ENCODE results near the gene HRAS. TPM values are rescaled to one million over a fixed set of nuclear protein-coding genes. Genes with fewer than 3 reads are reported as not detected.
A peak's percentile ranks its signal among the peaks of the same experiment; 100 is the strongest.

Gene HRAS
- total and polyA plus RNA-seq, 7 donors = 43.6 to 76.2 (median 56.3) TPM

- no peak overlapping the region for H3K4me3 ChIP-seq
- no peak overlapping the region for H3K27ac ChIP-seq
- intact Hi-C loops (cut with DNase I) = loop anchor here (5.0 to 10.0 kb wide), 4 partner anchors 32 to 295 kb away; partner anchors contain the start of genes BET1L (in 1 of the 2), PSMD13 (in 1 of the 2), PTDSS2 (in 1 of the 2) and RIC8A (in 1 of the 2)
- ATAC-seq = no peak
- peaks cover 9 to 79% of the 10 kb centered on the region in 2 donors for H3K36me3 ChIP-seq (ENCODE audit: insufficient read depth in 1 of 2, low read depth in 1 of 2)
- 86 to 88% (median 88%) methylated on average over 23 to 24 of the region's 24 CpGs for WGBS, 3 donors
- H3K9me3 ChIP-seq = no peaks in the 10 kb centered on the region
- TF ChIP-seq CTCF (IDR thresholded peaks at IDR 0.05) = no peak
- peaks cover 14% of the 10 kb centered on the region for H3K4me1 ChIP-seq
- H3K27me3 ChIP-seq (ENCODE audit: insufficient read depth in 3 of 3, low read length in 2 of 3) = no peaks in the 10 kb centered on the region
- peak; percentile 14 to 50 for DNase-seq
Observed at GRCh38 chr11:499201-500076, 35.9 kb downstream of the HRAS start.

- H3K27ac ChIP-seq = no peak overlapping the region
- DNase-seq = peak; percentile 14 to 56
- intact Hi-C loops (cut with DNase I) = no loop called here
- peaks cover 9 to 88% of the 10 kb centered on the region in 2 donors for H3K36me3 ChIP-seq (ENCODE audit: insufficient read depth in 1 of 2, low read depth in 1 of 2)
- no peaks in the 10 kb centered on the region for H3K27me3 ChIP-seq (ENCODE audit: insufficient read depth in 3 of 3, low read length in 2 of 3)
- no peak for TF ChIP-seq CTCF (IDR thresholded peaks at IDR 0.05)
- WGBS, 3 donors = 93 to 96% (median 94%) methylated on average over 35 to 39 of the region's 39 CpGs
- H3K4me1 ChIP-seq = peaks cover 5% of the 10 kb centered on the region
- no peak for ATAC-seq
- no peaks in the 10 kb centered on the region for H3K9me3 ChIP-seq
- no peak overlapping the region for H3K4me3 ChIP-seq
Observed at GRCh38 chr11:498297-499181, 36.8 kb downstream of the HRAS start.

DNA sequence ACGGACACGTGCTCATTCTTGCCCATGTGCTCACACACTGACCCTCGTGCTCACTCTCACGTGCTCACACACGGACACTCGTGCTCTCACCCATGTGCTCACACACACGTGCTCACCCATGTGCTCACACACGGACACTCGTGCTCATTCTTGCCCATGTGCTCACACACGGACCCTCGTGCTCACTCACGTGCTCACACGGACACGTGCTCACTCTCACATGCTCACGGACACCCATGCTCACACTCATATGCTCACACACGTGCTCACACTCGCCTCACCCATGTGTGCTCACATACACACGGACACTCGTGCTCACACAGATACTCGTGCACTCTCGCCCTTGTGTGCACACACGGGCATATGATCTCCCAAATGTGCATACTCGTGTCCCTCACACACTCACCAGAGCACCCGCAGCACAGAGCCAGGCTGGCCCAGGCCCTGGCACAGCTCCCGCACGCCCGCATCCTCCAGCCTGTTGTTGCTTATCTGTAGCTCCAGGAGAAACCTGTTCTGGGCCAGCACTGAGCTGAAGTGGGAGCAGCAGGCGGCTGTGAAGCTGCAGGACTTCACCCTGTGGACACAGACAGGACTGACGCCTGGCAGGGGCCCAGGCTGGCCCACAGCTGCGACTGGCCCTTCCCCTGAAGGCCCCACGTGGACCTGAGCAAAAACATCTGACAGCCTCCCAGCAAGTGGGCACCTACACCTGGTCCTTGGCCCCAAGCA, 37.6 kb downstream of the HRAS start:
- H3K9me3 ChIP-seq = no peaks in the 10 kb centered on the region
- no peak for TF ChIP-seq CTCF (IDR thresholded peaks at IDR 0.05)
- no peak overlapping the region for H3K4me3 ChIP-seq
- WGBS, 3 donors = 92 to 93% (median 93%) methylated on average over 31 of the region's 31 CpGs
- H3K36me3 ChIP-seq (ENCODE audit: insufficient read depth in 1 of 2, low read depth in 1 of 2) = peaks cover 9 to 96% of the 10 kb centered on the region in 2 donors
- no peaks in the 10 kb centered on the region for H3K27me3 ChIP-seq (ENCODE audit: insufficient read depth in 3 of 3, low read length in 2 of 3)
- intact Hi-C loops (cut with DNase I) = no loop called here
- no peaks in the 10 kb centered on the region for H3K4me1 ChIP-seq
- H3K27ac ChIP-seq = no peak overlapping the region
- ATAC-seq = no peak
- DNase-seq = peak in 1 of 2 donors; percentile 47

DNA sequence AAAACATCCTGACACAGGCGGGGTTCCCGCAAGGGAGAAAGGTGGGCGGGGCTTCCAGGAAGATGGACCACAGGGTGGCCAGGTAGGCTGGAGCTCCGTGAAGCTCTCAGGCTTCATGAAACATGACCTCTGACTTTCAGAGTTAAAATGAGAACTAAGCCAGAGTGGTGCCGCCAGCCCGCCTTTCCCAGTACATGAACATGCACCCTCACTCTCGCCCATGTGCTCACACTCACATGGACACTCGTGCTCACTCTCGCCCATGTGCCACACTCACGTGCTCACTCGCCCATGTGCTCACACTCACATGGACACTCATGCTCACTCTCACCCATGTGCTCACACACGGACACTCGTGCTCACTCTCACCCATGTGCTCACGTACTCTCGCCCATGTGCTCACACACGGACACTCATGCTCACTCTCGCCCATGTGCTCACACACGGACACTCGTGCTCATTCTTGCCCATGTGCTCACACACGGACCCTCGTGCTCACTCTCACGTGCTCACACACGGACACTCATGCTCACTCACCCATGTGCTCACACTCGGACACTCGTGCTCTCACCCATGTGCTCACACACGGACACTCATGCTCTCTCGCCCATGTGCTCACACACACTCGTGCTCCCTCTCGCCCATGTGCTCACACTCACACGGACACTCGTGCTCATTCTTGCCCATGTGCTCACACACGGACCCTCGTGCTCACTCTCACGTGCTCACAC, 38.4 kb downstream of the HRAS start:
- 89 to 95% (median 92%) methylated on average over 34 of the region's 34 CpGs for WGBS, 3 donors
- intact Hi-C loops (cut with DNase I) = no loop called here
- H3K27ac ChIP-seq = no peak overlapping the region
- H3K4me3 ChIP-seq = no peak overlapping the region
- H3K4me1 ChIP-seq = no peaks in the 10 kb centered on the region
- DNase-seq (no peak), ATAC-seq (no peak)
- peaks cover 9 to 95% of the 10 kb centered on the region in 2 donors for H3K36me3 ChIP-seq (ENCODE audit: insufficient read depth in 1 of 2, low read depth in 1 of 2)
- H3K27me3 ChIP-seq (ENCODE audit: insufficient read depth in 3 of 3, low read length in 2 of 3) = no peaks in the 10 kb centered on the region
- H3K9me3 ChIP-seq = no peaks in the 10 kb centered on the region
- no peak for TF ChIP-seq CTCF (IDR thresholded peaks at IDR 0.05)
